Keratinocyte (primary cell): ENCODE results near the gene BUD31. TPM values are rescaled to one million over a fixed set of nuclear protein-coding genes. Genes with fewer than 3 reads are reported as not detected.

Experiments
- DNase-seq: peaks from one replicate; pipeline ENCODE4 v3.0.0-alpha.2; 2011; ENCODE audit warnings: low read depth, missing footprints, low spot score
- FAIRE-seq: peaks from 2 replicates; lab custom pipeline; 2011; peaks lifted over from hg19 to GRCh38; lab: Jason Lieb, UNC
- H2AFZ ChIP-seq: 2 replicates; pipeline ENCODE4 v1.6.0; 2012; ENCODE audit warnings: low read length, control low read depth, inconsistent platforms; ENCODE audit not compliant: control insufficient read depth
- H3K27ac ChIP-seq: 2 replicates; pipeline ENCODE4 v1.5.1; 2011; ENCODE audit warnings: low read length; ENCODE audit not compliant: control insufficient read depth, insufficient read depth
- H3K27me3 ChIP-seq: 3 replicates; pipeline ENCODE4 v1.6.0; 2011; ENCODE audit warnings: low read length; ENCODE audit not compliant: control insufficient read depth, insufficient read depth; ENCODE audit errors: extremely low read depth
- H3K36me3 ChIP-seq, 2 experiments: 2 replicates in 1 of 2; 3 replicates in 1 of 2; pipeline ENCODE4 v1.5.1; 2011; ENCODE audit warnings: low read length in 2 of 2, mild to moderate bottlenecking in 1 of 2; ENCODE audit not compliant: control insufficient read depth in 2 of 2, insufficient read depth in 2 of 2; ENCODE audit errors: extremely low read depth in 1 of 2
- H3K4me1 ChIP-seq: 3 replicates; pipeline ENCODE4 v1.5.1; 2011; ENCODE audit warnings: low read length; ENCODE audit not compliant: control insufficient read depth, insufficient read depth; ENCODE audit errors: extremely low read depth
- H3K4me2 ChIP-seq: 3 replicates; pipeline ENCODE4 v1.6.0; 2011; ENCODE audit warnings: low read depth, low read length; ENCODE audit not compliant: control insufficient read depth, insufficient read depth; ENCODE audit errors: extremely low read depth
- H3K4me3 ChIP-seq, 3 experiments: fragments of 200-600 bp in 1 of 3; sonication (generic) in 1 of 3; 2 replicates in 2 of 3; 3 replicates in 1 of 3; pipeline ENCODE4 v1.5.1; 2011 to 2016; ENCODE audit warnings: low read length in 3 of 3, mild to moderate bottlenecking in 3 of 3, control low read depth in 2 of 3, inconsistent platforms in 1 of 3, low read depth in 1 of 3, mixed read lengths in 1 of 3, mixed run types in 1 of 3, moderate library complexity in 1 of 3; ENCODE audit not compliant: control insufficient read depth in 2 of 3, insufficient read depth in 2 of 3; ENCODE audit errors: extremely low read depth in 1 of 3
- H3K79me2 ChIP-seq: 2 replicates; pipeline ENCODE4 v1.6.0; 2012; ENCODE audit warnings: low read length; ENCODE audit not compliant: control insufficient read depth, insufficient read depth
- H3K9ac ChIP-seq: 3 replicates; pipeline ENCODE4 v1.6.0; 2011; ENCODE audit warnings: low read length; ENCODE audit not compliant: control insufficient read depth, insufficient read depth; ENCODE audit errors: extremely low read depth
- H3K9me1 ChIP-seq: 3 replicates; pipeline ENCODE4 v1.6.0; 2011; ENCODE audit warnings: low read length; ENCODE audit not compliant: control insufficient read depth, insufficient read depth; ENCODE audit errors: extremely low read depth
- H3K9me3 ChIP-seq: 2 replicates; pipeline ENCODE4 v1.5.1; 2012; ENCODE audit warnings: low read depth, low read length; ENCODE audit not compliant: control insufficient read depth
- H4K20me1 ChIP-seq: 3 replicates; pipeline ENCODE4 v1.6.0; 2011; ENCODE audit warnings: low read length; ENCODE audit not compliant: control insufficient read depth, insufficient read depth; ENCODE audit errors: extremely low read depth
- EZH2 ChIP-seq: IDR thresholded peaks from one replicate; pipeline ENCODE4 v1.6.1; 2012; ENCODE audit warnings: inconsistent platforms, mild to moderate bottlenecking, low read length, moderate library complexity
- dilution Hi-C: fragments of 300-500 bp; cut with MboI; formaldehyde crosslinking; loops from one replicate; pipeline ENCODE4 v1.7.0; 2020; ENCODE audit warnings: low sequenced_read_pairs; ENCODE audit not compliant: extremely low pct_ligation_motif_present
- polyA plus RNA-seq, 5 experiments: library from polyadenylated mRNA; depleted of rRNA in 3 of 5; stranded (reverse) in 3 of 5; stranded (forward) in 1 of 5; unstranded in 1 of 5; fragments of >200 nt; gene quantifications; 1 replicate in 1 of 5; 2 replicates in 3 of 5; 3 replicates in 1 of 5; pipeline versions ENCODE4 v1.2.1 to v1.2.3, GENCODE V29; 2011 to 2012; ENCODE audit warnings: missing spikeins in 2 of 5, low read depth in 1 of 5, low replicate concordance in 1 of 5
- TF ChIP-seq, protein P1 (sequence below), 3 experiments: IDR thresholded peaks in 1 of 3; conservative IDR thresholded peaks in 1 of 3; optimal IDR thresholded peaks in 1 of 3; 2 replicates in 2 of 3; 3 replicates in 1 of 3; pipeline versions ENCODE3 to v1.5.1; 2011; ENCODE audit warnings: low read length in 3 of 3, mild to moderate bottlenecking in 3 of 3, moderate library complexity in 2 of 3, control low read depth in 1 of 3, inconsistent platforms in 1 of 3; ENCODE audit not compliant: insufficient read depth in 2 of 3; ENCODE audit errors: extremely low read depth in 1 of 3

Gene BUD31
- polyA plus RNA-seq, 1 donor (not counting 4 experiments of a cell fraction or from before 2014, with no cell fraction given): 73.3 TPM

DNA sequence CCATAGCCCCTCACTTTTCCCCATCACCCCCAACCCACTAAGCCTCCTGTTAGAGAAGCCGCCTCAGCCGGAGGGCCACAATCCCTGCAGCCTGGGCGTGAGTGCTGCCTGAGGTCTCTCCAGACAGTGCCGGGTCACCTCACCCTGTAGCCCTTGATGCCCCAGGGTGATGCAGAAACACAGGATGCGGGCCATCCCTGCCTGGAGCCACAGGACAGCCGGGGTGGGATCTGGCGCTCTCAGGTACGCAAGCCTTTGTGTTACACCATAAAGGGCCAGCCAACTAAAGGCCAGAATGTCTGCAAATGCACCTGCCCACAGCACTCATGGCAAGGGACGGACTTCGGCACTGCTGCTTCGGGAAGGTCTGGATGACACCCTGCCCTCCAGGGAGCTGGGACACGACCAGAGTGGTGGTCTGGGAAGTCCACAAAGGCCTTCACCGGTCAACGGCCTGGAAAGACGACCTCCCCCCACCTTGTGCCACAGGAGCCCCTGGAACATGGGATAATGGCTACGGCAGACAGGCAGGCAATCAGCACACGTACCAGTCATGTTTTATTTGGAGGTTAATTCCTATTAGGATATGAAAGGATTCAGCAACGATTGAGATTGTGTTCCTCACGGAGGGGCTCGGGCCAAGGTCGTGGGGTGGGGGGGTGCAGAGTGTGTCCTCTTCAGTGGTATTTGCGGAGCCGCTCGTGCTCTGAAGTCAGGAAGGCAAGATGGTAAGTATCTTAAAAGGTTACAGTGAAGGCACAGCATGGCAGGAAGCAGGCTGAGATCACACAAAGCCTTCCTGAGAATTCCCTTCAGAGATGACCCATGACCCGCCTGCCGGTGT is 49.1 kb downstream of the BUD31 start:
- H3K4me1 ChIP-seq: peaks cover 12% of the 10 kb centered on the region
- H3K4me2 ChIP-seq: no peak overlapping the region
- no peak for TF ChIP-seq EZH2
- TF ChIP-seq, protein P1, sequence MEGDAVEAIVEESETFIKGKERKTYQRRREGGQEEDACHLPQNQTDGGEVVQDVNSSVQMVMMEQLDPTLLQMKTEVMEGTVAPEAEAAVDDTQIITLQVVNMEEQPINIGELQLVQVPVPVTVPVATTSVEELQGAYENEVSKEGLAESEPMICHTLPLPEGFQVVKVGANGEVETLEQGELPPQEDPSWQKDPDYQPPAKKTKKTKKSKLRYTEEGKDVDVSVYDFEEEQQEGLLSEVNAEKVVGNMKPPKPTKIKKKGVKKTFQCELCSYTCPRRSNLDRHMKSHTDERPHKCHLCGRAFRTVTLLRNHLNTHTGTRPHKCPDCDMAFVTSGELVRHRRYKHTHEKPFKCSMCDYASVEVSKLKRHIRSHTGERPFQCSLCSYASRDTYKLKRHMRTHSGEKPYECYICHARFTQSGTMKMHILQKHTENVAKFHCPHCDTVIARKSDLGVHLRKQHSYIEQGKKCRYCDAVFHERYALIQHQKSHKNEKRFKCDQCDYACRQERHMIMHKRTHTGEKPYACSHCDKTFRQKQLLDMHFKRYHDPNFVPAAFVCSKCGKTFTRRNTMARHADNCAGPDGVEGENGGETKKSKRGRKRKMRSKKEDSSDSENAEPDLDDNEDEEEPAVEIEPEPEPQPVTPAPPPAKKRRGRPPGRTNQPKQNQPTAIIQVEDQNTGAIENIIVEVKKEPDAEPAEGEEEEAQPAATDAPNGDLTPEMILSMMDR (optimal IDR thresholded peaks at IDR 0.05 in 1 of 3, IDR thresholded peaks at IDR 0.05 in 1 of 3, conservative IDR thresholded peaks at IDR 0.05 in 1 of 3; ENCODE audit: extremely low read depth in 1 of 3, insufficient read depth in 2 of 3, low read length in 3 of 3): no peak
- dilution Hi-C loops: no loop called here
- no peak overlapping the region for H2AFZ ChIP-seq
- H3K27ac ChIP-seq: no peak overlapping the region
- DNase-seq (no peak), FAIRE-seq (no peak)
- no peak overlapping the region for H3K9ac ChIP-seq
- no peaks in the 10 kb centered on the region for H3K9me3 ChIP-seq
- peaks cover 65% of the 10 kb centered on the region for H3K79me2 ChIP-seq
- H4K20me1 ChIP-seq: peaks cover 19% of the 10 kb centered on the region
- H3K36me3 ChIP-seq: peaks cover 35 to 68% of the 10 kb centered on the region in 2 experiments
- peaks cover 4% of the 10 kb centered on the region for H3K9me1 ChIP-seq
- H3K4me3 ChIP-seq: no peak overlapping the region
- H3K27me3 ChIP-seq: no peaks in the 10 kb centered on the region

DNA sequence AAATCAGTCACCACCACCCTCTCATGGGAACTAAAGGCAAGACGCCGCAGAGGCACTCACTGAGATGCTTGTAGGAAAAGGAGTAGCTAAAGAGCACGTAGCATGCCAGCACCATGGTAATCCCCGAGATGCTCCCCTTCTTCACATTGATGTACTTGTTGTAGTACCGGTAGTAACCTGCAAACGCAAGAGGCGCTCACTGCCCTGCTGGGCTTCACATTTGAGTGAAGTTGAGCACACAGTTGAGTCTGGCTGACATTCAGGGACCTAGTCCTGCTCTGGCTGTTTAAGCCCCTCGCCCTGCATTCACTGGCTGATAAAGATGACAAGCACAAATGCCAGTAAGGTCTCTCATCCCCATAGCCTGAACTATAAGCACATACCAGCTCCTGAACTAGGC is 50.3 kb downstream of the BUD31 start:
- dilution Hi-C loops: no loop called here
- H3K9ac ChIP-seq: no peak overlapping the region
- H4K20me1 ChIP-seq: peaks cover 19% of the 10 kb centered on the region
- peaks cover 77% of the 10 kb centered on the region for H3K79me2 ChIP-seq
- no peak overlapping the region for H3K27ac ChIP-seq
- no peak for DNase-seq
- no peak for FAIRE-seq
- H2AFZ ChIP-seq: no peak overlapping the region
- no peaks in the 10 kb centered on the region for H3K27me3 ChIP-seq
- no peaks in the 10 kb centered on the region for H3K9me3 ChIP-seq
- peaks cover 12% of the 10 kb centered on the region for H3K4me1 ChIP-seq
- TF ChIP-seq EZH2: no peak
- TF ChIP-seq, protein P1 (optimal IDR thresholded peaks at IDR 0.05 in 1 of 3, IDR thresholded peaks at IDR 0.05 in 1 of 3, conservative IDR thresholded peaks at IDR 0.05 in 1 of 3; ENCODE audit: extremely low read depth in 1 of 3, insufficient read depth in 2 of 3, low read length in 3 of 3): peak; percentile 47 to 67 (median 48)
- peaks cover 4% of the 10 kb centered on the region for H3K9me1 ChIP-seq
- H3K36me3 ChIP-seq: peaks cover 37 to 68% of the 10 kb centered on the region in 2 experiments
- H3K4me3 ChIP-seq: no peak overlapping the region
- no peak overlapping the region for H3K4me2 ChIP-seq
